Measurements from ENCODE around the gene FARP1.

FARP1 gene

GRCh38 chr13:98141509-98142379, 1.1 kb upstream of the FARP1 start:
- no peak for DNase-seq

- no peak for DNase-seq
These were observed 261 bp downstream of the FARP1 start for GRCh38 chr13:98143157-98143553.

GRCh38 chr13:98143601-98144026, 720 bp downstream of the FARP1 start:
- DNase-seq = no peak

GRCh38 chr13:98144027-98144741, 1.3 kb downstream of the FARP1 start:
- peak; percentile 63 for DNase-seq

- DNase-seq = peak; percentile 57
These were observed 2.0 kb downstream of the FARP1 start for GRCh38 chr13:98144801-98145350.

GRCh38 chr13:98147521-98147920, 4.6 kb downstream of the FARP1 start:
- DNase-seq = no peak

- DNase-seq = no peak
These were observed 8.1 kb downstream of the FARP1 start for GRCh38 chr13:98150832-98151479.

GRCh38 chr13:98155475-98156109, 12.7 kb downstream of the FARP1 start:
- DNase-seq = peak; percentile 73

- no peak for DNase-seq
These were observed 13.4 kb downstream of the FARP1 start for GRCh38 chr13:98156259-98156658.

GRCh38 chr13:98157188-98157587, 14.3 kb downstream of the FARP1 start:
- DNase-seq = no peak

- DNase-seq = no peak
These were observed 14.7 kb downstream of the FARP1 start for GRCh38 chr13:98157609-98158008.

- no peak for DNase-seq
These were observed 15.4 kb downstream of the FARP1 start for GRCh38 chr13:98158172-98158899.

- DNase-seq = no peak
These were observed 20.0 kb downstream of the FARP1 start for GRCh38 chr13:98162935-98163334.

- no peak for DNase-seq
These were observed 26.4 kb downstream of the FARP1 start for GRCh38 chr13:98169331-98169730.

GRCh38 chr13:98171900-98172589, 29.2 kb downstream of the FARP1 start:
- DNase-seq = peak; percentile 32

GRCh38 chr13:98172590-98173422, 29.9 kb downstream of the FARP1 start:
- DNase-seq = peak; percentile 41

- peak; percentile 92 for DNase-seq
These were observed 30.7 kb downstream of the FARP1 start for GRCh38 chr13:98173431-98174152.

GRCh38 chr13:98174307-98174706, 31.4 kb downstream of the FARP1 start:
- no peak for DNase-seq

- DNase-seq = peak; percentile 59
These were observed 32.1 kb downstream of the FARP1 start for GRCh38 chr13:98175043-98175442.

Data from fibroblast of skin of abdomen (primary cell).